C4-2B (cell line): ENCODE results near the gene SAC3D1.

Experiments used
- CTCF ChIP-seq: fragments of 450-650 bp; conservative IDR thresholded peaks from 2 replicates; pipeline ENCODE4 v1.5.1; 2017; ENCODE audit warnings: mild to moderate bottlenecking
- ZFX ChIP-seq: fragments of 450-650 bp; IDR thresholded peaks from 2 replicates; pipeline ENCODE4 v1.6.1; 2017

GRCh38 chr11:65016705-65017104 lies 24.3 kb upstream of the SAC3D1 start:
- TF ChIP-seq CTCF (no peak), ZFX (no peak)
